H9 (cell line): ENCODE results near the gene ARHGAP15. TPM values are rescaled to one million over a fixed set of nuclear protein-coding genes. Genes with fewer than 3 reads are reported as not detected.

Source experiments
- DNase-seq: peaks from one replicate; pipeline ENCODE4 v3.0.0-alpha.2; 2017
- H2AFZ ChIP-seq: one replicate; pipeline ENCODE4 v1.6.1; 2013; ENCODE audit warnings: mild to moderate bottlenecking, low read length, control low read depth, moderate library complexity
- H2AK5ac ChIP-seq: 2 replicates; pipeline ENCODE4 v1.6.1; 2013; ENCODE audit warnings: low read length, control low read depth, mixed read lengths; ENCODE audit not compliant: insufficient read length
- H2BK120ac ChIP-seq: one replicate; pipeline ENCODE4 v1.6.1; 2013; ENCODE audit warnings: low read depth, mild to moderate bottlenecking, low read length, control low read depth, inconsistent platforms; ENCODE audit not compliant: poor library complexity, severe bottlenecking
- H2BK12ac ChIP-seq: 2 replicates; pipeline ENCODE4 v1.6.1; 2013; ENCODE audit warnings: low read length, control low read depth, mixed read lengths, low read depth; ENCODE audit not compliant: insufficient read length
- H2BK15ac ChIP-seq: 2 replicates; pipeline ENCODE4 v1.6.1; 2013; ENCODE audit warnings: low read depth, low read length, control low read depth
- H2BK20ac ChIP-seq: one replicate; pipeline ENCODE4 v1.6.1; 2013; ENCODE audit warnings: low read depth, mild to moderate bottlenecking, low read length, control low read depth, inconsistent platforms; ENCODE audit not compliant: poor library complexity, severe bottlenecking
- H2BK5ac ChIP-seq: 2 replicates; pipeline ENCODE4 v1.6.1; 2013; ENCODE audit warnings: low read length, control low read depth, mixed read lengths; ENCODE audit not compliant: insufficient read length
- H3K14ac ChIP-seq: 2 replicates; pipeline ENCODE4 v1.6.1; 2013; ENCODE audit warnings: low read length, control low read depth; ENCODE audit not compliant: insufficient read depth
- H3K18ac ChIP-seq: 2 replicates; pipeline ENCODE4 v1.6.1; 2013; ENCODE audit warnings: low read depth, mild to moderate bottlenecking, mixed read lengths, low read length, control low read depth; ENCODE audit not compliant: insufficient read length
- H3K23ac ChIP-seq: 2 replicates; pipeline ENCODE4 v1.6.1; 2013; ENCODE audit warnings: low read length, control low read depth, mixed read lengths, low read depth; ENCODE audit not compliant: insufficient read length
- H3K23me2 ChIP-seq: 2 replicates; pipeline ENCODE4 v1.6.1; 2013; ENCODE audit warnings: low read depth, mild to moderate bottlenecking, mixed read lengths, low read length, control low read depth; ENCODE audit not compliant: insufficient read length, poor library complexity, severe bottlenecking
- H3K27ac ChIP-seq: 2 replicates; pipeline ENCODE4 v1.5.1; 2013; ENCODE audit warnings: low read length, control low read depth, mixed read lengths, low read depth; ENCODE audit not compliant: insufficient read length
- H3K27me3 ChIP-seq: 2 replicates; pipeline ENCODE4 v1.6.1; 2013; ENCODE audit warnings: low read length, control low read depth, inconsistent platforms; ENCODE audit not compliant: insufficient read depth
- H3K4ac ChIP-seq: 2 replicates; pipeline ENCODE4 v1.6.1; 2013; ENCODE audit warnings: low read depth, mild to moderate bottlenecking, control low read depth, inconsistent platforms, low read length, moderate library complexity
- H3K4me1 ChIP-seq: 2 replicates; pipeline ENCODE4 v1.6.1; 2013; ENCODE audit warnings: low read length, control low read depth, inconsistent platforms; ENCODE audit not compliant: insufficient read depth
- H3K4me2 ChIP-seq: 2 replicates; pipeline ENCODE4 v1.6.1; 2013; ENCODE audit warnings: low read length, control low read depth, mixed read lengths; ENCODE audit not compliant: insufficient read length, insufficient read depth
- H3K56ac ChIP-seq: 2 replicates; pipeline ENCODE4 v1.6.1; 2013; ENCODE audit warnings: low read depth, mild to moderate bottlenecking, mixed read lengths, low read length, control low read depth; ENCODE audit not compliant: insufficient read length
- H3K79me1 ChIP-seq: 2 replicates; pipeline ENCODE4 v1.6.1; 2013; ENCODE audit warnings: low read depth, mild to moderate bottlenecking, moderate library complexity, low read length, control low read depth, inconsistent platforms; ENCODE audit not compliant: insufficient read depth, poor library complexity, severe bottlenecking
- H3K79me2 ChIP-seq: 2 replicates; pipeline ENCODE4 v1.6.1; 2013; ENCODE audit warnings: low read length, control low read depth, inconsistent platforms; ENCODE audit not compliant: insufficient read depth
- H3K9ac ChIP-seq: 2 replicates; pipeline ENCODE4 v1.6.1; 2013; ENCODE audit warnings: low read length, control low read depth, mixed read lengths; ENCODE audit not compliant: insufficient read length; ENCODE audit errors: extremely low read depth
- H3K9me3 ChIP-seq: one replicate; pipeline ENCODE4 v1.6.1; 2013; ENCODE audit warnings: low read depth, low read length, inconsistent platforms; ENCODE audit not compliant: control insufficient read depth
- H3T11ph ChIP-seq: one replicate; pipeline ENCODE4 v1.6.1; 2013; ENCODE audit warnings: mild to moderate bottlenecking, low read length, control low read depth, inconsistent platforms
- H4K20me1 ChIP-seq: one replicate; pipeline ENCODE4 v1.6.1; 2013; ENCODE audit not compliant: control insufficient read depth, insufficient read length, insufficient read depth
- H4K5ac ChIP-seq: 2 replicates; pipeline ENCODE4 v1.6.1; 2013; ENCODE audit warnings: low read depth, mild to moderate bottlenecking, mixed read lengths, low read length, control low read depth; ENCODE audit not compliant: insufficient read length
- H4K8ac ChIP-seq: replicated peaks from 2 replicates; pipeline ENCODE4 v1.6.1; 2013; ENCODE audit warnings: low read length, control low read depth, mixed read lengths, low read depth; ENCODE audit not compliant: insufficient read length
- H4K91ac ChIP-seq: 2 replicates; pipeline ENCODE4 v1.6.1; 2013; ENCODE audit warnings: low read depth, mild to moderate bottlenecking, moderate library complexity, mixed read lengths, low read length, control low read depth; ENCODE audit not compliant: insufficient read length
- H3K27ac Mint-ChIP-seq, 3 experiments: 2 replicates in 2 of 3; 3 replicates in 1 of 3; pipeline ENCODE4 v1.8.0; 2020 to 2021; ENCODE audit warnings: mixed read lengths in 3 of 3, mild to moderate bottlenecking in 1 of 3, moderate library complexity in 1 of 3
- H3K27me3 Mint-ChIP-seq: 2 replicates; pipeline ENCODE4 v1.8.0; 2021; ENCODE audit warnings: low read depth, mild to moderate bottlenecking, moderate library complexity, mixed read lengths
- H3K36me3 Mint-ChIP-seq, 3 experiments: 2 replicates in 2 of 3; 3 replicates in 1 of 3; pipeline ENCODE4 v1.8.0; 2020 to 2021; ENCODE audit warnings: low read depth in 3 of 3, mixed read lengths in 3 of 3; ENCODE audit not compliant: insufficient read depth in 1 of 3
- H3K4me1 Mint-ChIP-seq, 2 experiments: 2 replicates each; pipeline ENCODE4 v1.8.0; 2020; ENCODE audit warnings: mixed read lengths in 2 of 2
- H3K4me3 Mint-ChIP-seq, 2 experiments: 2 replicates in 1 of 2; 3 replicates in 1 of 2; pipeline ENCODE4 v1.8.0; 2020 to 2021; ENCODE audit warnings: mild to moderate bottlenecking in 2 of 2, mixed read lengths in 2 of 2, moderate library complexity in 1 of 2
- H3K9me3 Mint-ChIP-seq, 2 experiments: 2 replicates in 1 of 2; 3 replicates in 1 of 2; pipeline ENCODE4 v1.8.0; 2020; ENCODE audit warnings: mild to moderate bottlenecking in 2 of 2, mixed read lengths in 2 of 2, moderate library complexity in 1 of 2
- WGBS: extraction: QIAGEN DNeasy Blood & Tissue Kit; methylation state at CpG from one replicate; pipeline ENCODE4 v1.1.7; 2013; ENCODE audit warnings: missing lambda C conversion rate, low lambda C conversion rate, mixed read lengths; ENCODE audit not compliant: insufficient read length; ENCODE audit errors: extremely low coverage; 5-methylcytosine and 5-hydroxymethylcytosine counted together
- total RNA-seq: library from RNA; stranded (reverse); gene quantifications from 2 replicates; pipeline ENCODE4 v1.2.1, GENCODE V29; 2021
- TF ChIP-seq, protein P1 (sequence below): fragments of 200-600 bp; sonication (generic); conservative IDR thresholded peaks from 3 replicates; pipeline ENCODE4 v1.8.0; 2021; ENCODE audit warnings: antibody characterized with exemption, mild to moderate bottlenecking

ARHGAP15 gene
- total RNA-seq, 1 experiment from 2014 or later: not detected

DNA sequence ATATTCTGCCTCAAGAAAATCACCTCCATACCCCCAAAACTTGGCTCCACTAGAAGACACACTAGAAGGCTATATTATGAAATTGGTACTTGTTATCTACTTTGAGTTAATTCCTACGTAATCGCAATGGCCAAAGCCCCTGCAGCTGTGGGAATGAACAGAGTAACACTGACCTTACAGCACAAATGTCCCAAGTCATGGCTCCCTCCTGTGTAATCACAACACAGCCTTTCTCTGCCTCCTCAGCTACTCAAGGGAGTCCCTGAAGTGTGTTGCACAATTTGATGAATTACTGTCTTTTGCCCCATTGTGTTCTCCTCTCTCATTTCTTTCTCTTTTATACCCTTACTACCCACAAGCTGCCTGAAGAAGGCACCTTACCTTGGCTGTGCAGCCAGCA lies 375.2 kb downstream of the ARHGAP15 start:
- Histone ChIP-seq H3K9ac (no peak overlapping the region), H4K8ac (no peak overlapping the region), H3K4me2 (no peak overlapping the region), H3T11ph (no peak overlapping the region), H2BK15ac (no peak overlapping the region), H3K4me1 (no peaks in the 10 kb centered on the region), H3K14ac (no peak overlapping the region), H3K56ac (no peak overlapping the region), H2BK120ac (no peak overlapping the region), H2AK5ac (no peak overlapping the region), H3K27me3 (no peaks in the 10 kb centered on the region), H2BK5ac (no peak overlapping the region), H3K4ac (no peak overlapping the region), H2BK12ac (no peak overlapping the region), H4K5ac (no peak overlapping the region), H3K18ac (no peak overlapping the region), H2AFZ (no peak overlapping the region), H3K9me3 (no peaks in the 10 kb centered on the region), H2BK20ac (no peak overlapping the region), H3K23ac (no peak overlapping the region), H4K91ac (no peak overlapping the region), H3K23me2 (no peaks in the 10 kb centered on the region), H3K79me1 (no peaks in the 10 kb centered on the region), H3K79me2 (no peaks in the 10 kb centered on the region), H3K27ac (no peak overlapping the region), H4K20me1 (no peaks in the 10 kb centered on the region)
- TF ChIP-seq, protein P1, sequence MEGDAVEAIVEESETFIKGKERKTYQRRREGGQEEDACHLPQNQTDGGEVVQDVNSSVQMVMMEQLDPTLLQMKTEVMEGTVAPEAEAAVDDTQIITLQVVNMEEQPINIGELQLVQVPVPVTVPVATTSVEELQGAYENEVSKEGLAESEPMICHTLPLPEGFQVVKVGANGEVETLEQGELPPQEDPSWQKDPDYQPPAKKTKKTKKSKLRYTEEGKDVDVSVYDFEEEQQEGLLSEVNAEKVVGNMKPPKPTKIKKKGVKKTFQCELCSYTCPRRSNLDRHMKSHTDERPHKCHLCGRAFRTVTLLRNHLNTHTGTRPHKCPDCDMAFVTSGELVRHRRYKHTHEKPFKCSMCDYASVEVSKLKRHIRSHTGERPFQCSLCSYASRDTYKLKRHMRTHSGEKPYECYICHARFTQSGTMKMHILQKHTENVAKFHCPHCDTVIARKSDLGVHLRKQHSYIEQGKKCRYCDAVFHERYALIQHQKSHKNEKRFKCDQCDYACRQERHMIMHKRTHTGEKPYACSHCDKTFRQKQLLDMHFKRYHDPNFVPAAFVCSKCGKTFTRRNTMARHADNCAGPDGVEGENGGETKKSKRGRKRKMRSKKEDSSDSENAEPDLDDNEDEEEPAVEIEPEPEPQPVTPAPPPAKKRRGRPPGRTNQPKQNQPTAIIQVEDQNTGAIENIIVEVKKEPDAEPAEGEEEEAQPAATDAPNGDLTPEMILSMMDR: no peak
- WGBS: no CpG with 5 or more reads among the region's 2 CpGs
- Mint-ChIP-seq H3K9me3 (no peaks in the 10 kb centered on the region), H3K27me3 (no peaks in the 10 kb centered on the region; the same call in 1 of the 2 replicates), H3K4me1 (no peaks in the 10 kb centered on the region), H3K4me3 (no peak overlapping the region), H3K27ac (no peak overlapping the region), H3K36me3 (no peaks in the 10 kb centered on the region)
- DNase-seq: no peak
